Loucy (cell line): ENCODE data around the gene RAB22A.

Experiments used
- EZH2phosphoT487 ChIP-seq: fragments of 200-600 bp; IDR thresholded peaks from 2 replicates; pipeline ENCODE4 v1.6.1; 2018; ENCODE audit warnings: antibody characterized with exemption, mild to moderate bottlenecking, moderate library complexity, borderline replicate concordance
- TF ChIP-seq, protein P1 (sequence below): fragments of 200-600 bp; sonication (generic); conservative IDR thresholded peaks from 2 replicates; pipeline ENCODE4 v1.5.1; 2014; ENCODE audit warnings: mild to moderate bottlenecking, antibody characterized with exemption, low read length

DNA sequence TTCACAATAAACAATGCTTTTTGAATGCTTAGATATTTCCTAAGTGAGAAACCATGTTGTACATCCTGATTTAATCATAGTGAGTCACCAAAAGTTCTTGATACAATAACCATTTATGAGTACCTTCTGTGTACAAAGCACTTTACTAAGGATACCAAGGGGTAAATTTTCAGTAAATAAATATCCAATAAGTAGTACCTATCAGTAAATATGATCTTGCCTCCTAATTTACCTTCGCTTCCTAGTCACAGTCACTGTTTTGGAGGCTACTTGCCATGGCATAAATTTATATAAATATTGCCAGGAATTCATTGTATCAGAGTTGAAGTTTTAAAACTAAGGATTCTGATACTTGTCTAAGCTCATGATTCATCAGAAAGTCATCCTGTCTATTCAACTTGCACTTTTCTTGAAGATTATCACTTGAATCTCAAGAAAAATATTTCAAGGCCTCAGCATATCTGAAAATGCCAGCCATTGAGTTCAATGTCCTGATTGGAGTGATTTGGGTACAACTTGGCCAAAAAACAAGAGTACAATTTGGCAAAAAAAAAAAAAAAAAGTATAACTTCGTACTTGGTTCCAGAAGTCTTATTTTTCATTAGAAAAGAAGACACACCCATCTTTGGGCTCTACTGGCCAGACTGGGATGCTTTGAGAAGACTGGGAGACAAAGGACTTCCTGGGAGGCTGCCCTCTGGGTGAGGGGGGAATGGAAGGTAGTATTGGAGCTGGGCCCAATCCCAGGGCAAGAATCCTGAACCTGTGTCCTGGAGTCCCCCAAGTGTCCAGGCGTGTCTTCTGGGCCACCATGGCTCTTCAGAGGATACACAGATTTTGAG, 32.8 kb downstream of the RAB22A start:
- TF ChIP-seq, protein P1, sequence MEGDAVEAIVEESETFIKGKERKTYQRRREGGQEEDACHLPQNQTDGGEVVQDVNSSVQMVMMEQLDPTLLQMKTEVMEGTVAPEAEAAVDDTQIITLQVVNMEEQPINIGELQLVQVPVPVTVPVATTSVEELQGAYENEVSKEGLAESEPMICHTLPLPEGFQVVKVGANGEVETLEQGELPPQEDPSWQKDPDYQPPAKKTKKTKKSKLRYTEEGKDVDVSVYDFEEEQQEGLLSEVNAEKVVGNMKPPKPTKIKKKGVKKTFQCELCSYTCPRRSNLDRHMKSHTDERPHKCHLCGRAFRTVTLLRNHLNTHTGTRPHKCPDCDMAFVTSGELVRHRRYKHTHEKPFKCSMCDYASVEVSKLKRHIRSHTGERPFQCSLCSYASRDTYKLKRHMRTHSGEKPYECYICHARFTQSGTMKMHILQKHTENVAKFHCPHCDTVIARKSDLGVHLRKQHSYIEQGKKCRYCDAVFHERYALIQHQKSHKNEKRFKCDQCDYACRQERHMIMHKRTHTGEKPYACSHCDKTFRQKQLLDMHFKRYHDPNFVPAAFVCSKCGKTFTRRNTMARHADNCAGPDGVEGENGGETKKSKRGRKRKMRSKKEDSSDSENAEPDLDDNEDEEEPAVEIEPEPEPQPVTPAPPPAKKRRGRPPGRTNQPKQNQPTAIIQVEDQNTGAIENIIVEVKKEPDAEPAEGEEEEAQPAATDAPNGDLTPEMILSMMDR: no peak
- TF ChIP-seq EZH2phosphoT487: no peak
